GM21619 (cell line): ENCODE measurements around the gene DOK7.
"Not testable (repeated sequence)": the region's sequence is repeated elsewhere in the genome, so short reads cannot be mapped to it uniquely, and the experiment has no call there.

Experiments used
- ATAC-seq: cut with Tn5 transposase; IDR thresholded peaks from one replicate; pipeline ENCODE4 v1.9.1; 2021; ENCODE audit not compliant: unreplicated experiment

DOK7 gene

DNA sequence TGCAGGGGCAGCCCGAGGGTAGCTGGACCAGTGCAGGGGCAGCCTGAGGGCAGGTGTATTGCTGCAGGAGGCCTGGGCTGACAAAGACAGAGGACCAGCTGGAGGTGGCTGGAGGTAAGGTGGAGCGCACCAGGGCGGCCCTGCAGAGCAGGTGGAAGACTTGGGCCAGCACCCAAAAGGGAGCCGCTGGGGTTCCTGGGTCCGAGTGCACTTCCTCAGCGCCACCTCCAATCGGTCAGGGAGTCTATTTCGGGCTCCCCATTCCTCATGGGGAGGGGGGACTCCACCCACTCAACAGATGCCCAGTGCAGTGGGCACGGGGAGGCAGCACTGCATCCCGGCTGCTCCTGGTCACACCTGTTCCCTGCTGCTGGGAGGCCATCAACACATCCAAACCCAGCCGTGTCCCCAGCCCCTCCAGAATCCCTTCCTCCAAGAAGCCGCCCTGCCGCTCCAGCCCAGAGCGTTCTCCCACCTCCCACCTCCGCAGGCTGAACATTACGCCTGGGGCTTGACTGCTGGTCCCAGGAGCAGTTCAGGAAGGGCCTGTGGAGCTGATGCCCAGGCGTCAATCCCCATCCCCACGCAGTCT is 67.7 kb downstream of the DOK7 start:
- ATAC-seq: no peak

DNA sequence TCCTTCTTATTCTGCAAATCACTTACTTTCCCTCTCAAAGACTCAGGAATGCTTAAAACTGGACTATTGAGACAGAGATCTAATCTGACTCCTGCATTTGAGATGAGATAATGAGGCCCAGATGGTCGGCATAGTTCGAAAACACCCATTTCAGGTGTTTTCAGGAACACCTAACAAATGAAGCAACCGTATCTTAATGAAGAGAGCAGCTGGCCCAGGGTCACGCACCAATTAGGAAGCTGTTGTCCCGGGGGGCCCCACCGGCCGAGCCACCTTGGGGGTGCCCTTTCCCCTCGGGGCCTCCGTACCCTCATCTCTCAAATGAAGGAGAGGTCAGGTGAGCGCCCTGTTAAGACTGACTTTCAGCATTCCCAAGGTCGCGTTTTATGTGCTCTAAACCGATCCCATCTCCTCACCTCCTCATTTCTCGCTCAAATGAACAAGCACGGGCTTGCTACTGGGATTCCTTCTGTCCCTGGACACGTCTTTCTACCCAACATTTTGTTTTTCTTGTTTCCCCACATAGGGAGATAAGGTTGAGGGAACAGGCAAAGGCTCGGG is 68.3 kb downstream of the DOK7 start:
- ATAC-seq: no peak

DNA sequence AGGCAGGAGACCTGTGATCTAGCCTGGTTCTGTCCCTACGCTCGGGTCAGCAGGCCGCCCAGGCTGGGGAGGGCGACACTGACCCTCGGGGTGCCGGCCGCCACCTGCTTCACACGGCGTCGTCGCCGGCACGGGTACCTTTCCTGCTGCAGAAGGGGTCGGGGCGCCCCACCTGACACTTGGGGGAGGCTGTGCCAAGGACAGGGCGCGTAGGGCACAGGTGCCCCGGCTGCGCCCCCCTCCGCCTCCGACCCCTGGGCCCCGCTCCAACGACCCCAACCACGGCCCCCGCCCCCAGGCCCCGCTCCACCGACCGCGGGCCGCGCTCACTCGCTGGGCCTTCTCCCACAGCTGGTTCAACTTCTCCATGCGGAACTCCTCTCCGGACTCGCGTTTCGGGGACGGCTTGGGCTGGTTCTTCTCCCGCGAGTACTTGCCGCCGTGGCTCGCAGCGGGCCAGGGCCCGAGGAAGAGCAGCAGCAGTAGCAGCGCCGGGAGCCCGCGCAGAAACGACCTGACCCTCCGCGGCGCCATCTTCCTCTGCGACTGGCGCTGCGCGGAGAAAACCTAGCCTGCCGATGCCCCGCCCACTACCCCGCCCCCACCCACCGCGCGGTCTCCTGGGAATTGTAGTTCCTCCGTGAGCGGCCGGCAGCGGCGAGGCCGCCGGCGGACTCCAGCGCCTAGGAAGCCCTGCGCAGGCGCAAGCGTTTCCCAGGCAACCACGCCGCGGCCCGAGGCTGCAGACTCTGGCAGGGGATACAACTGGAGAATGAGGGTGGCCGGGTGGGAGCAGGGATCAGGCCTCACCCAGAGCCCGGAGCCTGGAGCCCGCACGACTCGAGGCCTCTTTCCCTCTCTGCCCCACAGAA is 69.0 kb downstream of the DOK7 start, which contains the start of gene LRPAP1:
TSS of gene LRPAP1 (minus strand) at position 544 of the 872 bp plus-strand sequence. CDS start at position 534, 10 bp downstream.
- ATAC-seq: peak; percentile 76

DNA sequence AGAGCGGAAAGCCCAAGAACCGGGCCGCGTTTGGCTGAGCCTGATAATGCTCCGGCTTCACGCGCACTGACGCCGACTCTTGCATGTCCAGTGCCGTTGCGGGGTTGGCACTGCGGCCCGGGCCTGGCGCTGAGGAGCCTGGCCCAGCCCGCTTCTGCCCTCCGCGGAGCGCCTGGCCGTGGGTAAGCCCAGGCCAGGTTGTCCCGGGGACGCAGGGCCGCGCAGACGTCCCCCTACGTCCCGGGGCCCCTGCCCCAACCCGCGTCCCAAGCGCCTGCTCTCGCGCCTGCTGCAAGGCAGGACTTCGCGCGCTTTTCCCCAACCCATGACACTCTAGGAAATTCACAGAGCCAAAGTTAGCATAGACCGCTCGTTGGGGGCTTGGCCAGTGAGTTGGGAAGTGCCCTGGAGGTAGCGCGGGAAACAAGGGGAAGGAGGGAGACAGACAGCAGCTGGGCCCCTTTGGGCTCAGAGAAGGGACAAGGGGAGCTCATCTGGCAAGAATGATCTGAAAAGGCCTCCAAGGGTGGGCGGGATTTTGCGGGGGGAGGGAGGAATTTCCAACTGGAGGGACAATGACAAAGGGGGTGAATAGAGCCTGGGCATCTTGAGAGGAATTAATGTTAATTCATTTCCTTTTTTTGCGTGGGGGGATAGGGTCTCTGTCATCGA is 69.8 kb downstream of the DOK7 start:
- peak; percentile 31 for ATAC-seq

DNA sequence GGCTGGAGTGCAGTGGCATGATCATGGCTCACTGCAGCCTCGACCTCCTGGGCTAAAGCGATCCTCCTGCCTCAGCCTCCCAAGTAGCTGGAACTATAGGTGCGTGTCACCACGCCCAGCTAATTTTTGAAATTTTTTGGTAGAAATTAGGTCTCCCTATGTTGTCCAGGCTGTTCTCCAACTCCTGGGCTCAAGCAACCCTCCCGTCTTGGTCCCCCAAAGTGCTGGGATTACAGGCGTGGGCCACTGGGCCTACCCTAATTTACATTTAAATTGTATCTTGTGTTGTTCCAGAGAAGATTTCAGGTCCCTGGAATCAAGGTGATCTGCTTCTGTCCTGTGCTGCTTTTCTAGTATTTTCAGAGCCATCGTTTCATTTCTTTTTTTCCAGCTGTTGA is 70.3 kb downstream of the DOK7 start:
- no peak for ATAC-seq

DNA sequence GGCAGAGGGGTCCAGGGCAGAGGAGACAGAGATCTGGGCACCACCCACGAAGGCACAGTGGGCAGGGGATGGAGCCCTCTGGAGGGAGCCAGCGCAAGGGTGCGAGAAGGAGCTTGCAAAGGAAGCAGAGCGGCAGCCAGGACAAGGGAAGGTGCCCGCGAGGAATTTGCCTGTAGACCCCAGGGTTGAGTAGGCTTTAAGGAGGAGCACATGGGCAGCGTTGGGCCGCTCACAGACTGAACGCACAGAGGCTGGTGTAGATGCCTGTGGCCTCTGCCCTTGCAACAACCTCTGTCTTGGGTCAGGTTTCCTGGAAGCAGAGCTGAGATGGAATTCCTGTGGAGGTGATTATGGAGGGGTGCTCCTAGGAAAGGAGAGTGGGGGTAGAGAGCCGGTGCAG is 72.7 kb downstream of the DOK7 start:
- not testable (repeated sequence) for ATAC-seq

DNA sequence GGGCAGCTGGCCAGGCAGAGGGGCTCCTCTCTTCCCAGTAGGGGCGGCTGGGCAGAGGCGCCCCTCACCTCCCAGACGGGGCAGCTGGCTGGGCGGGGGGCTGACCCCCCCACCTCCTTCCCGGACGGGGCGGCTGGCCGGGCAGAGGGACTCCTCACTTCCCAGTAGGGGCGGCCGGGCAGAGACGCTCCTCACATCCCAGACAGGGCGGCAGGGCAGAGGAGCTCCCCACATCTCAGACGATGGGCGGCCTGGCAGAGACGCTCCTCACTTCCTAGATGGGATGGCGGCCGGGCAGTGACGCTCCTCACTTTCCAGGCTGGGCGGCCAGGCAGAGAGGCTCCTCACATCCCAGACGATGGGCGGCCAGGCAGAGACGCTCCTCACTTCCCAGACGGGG is 75.8 kb downstream of the DOK7 start:
- not testable (repeated sequence) for ATAC-seq

DNA sequence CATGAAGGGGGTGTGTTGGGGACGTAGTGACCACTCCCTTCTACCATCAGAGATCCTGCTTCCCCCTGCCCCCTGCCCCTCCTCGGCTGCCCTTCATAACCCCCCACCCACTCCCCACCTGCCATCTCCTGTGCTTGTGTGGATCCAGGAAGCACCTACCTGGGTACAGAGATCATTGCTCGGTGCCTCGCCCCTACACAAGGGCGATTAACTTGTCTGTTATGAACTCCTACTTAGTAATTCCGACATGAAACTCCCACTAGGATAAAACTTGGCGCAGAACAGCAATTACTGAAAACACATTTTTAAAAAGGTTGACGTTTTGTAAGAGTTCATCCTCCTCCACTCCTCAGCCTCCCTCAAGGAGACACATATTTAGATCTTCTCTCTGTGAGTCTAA is 80.3 kb downstream of the DOK7 start:
- ATAC-seq: not testable (repeated sequence)
